Keratinocyte (primary cell): ENCODE results near the gene TTC38. TPM values are rescaled to one million over a fixed set of nuclear protein-coding genes. Genes with fewer than 3 reads are reported as not detected.

Experiments
- DNase-seq: peaks from one replicate; pipeline ENCODE4 v3.0.0-alpha.2; 2011; ENCODE audit warnings: low read depth, missing footprints, low spot score
- FAIRE-seq: peaks from 2 replicates; lab custom pipeline; 2011; peaks lifted over from hg19 to GRCh38; lab: Jason Lieb, UNC
- H2AFZ ChIP-seq: 2 replicates; pipeline ENCODE4 v1.6.0; 2012; ENCODE audit warnings: low read length, control low read depth, inconsistent platforms; ENCODE audit not compliant: control insufficient read depth
- H3K27ac ChIP-seq: 2 replicates; pipeline ENCODE4 v1.5.1; 2011; ENCODE audit warnings: low read length; ENCODE audit not compliant: control insufficient read depth, insufficient read depth
- H3K27me3 ChIP-seq: 3 replicates; pipeline ENCODE4 v1.6.0; 2011; ENCODE audit warnings: low read length; ENCODE audit not compliant: control insufficient read depth, insufficient read depth; ENCODE audit errors: extremely low read depth
- H3K36me3 ChIP-seq, 2 experiments: 2 replicates in 1 of 2; 3 replicates in 1 of 2; pipeline ENCODE4 v1.5.1; 2011; ENCODE audit warnings: low read length in 2 of 2, mild to moderate bottlenecking in 1 of 2; ENCODE audit not compliant: control insufficient read depth in 2 of 2, insufficient read depth in 2 of 2; ENCODE audit errors: extremely low read depth in 1 of 2
- H3K4me1 ChIP-seq: 3 replicates; pipeline ENCODE4 v1.5.1; 2011; ENCODE audit warnings: low read length; ENCODE audit not compliant: control insufficient read depth, insufficient read depth; ENCODE audit errors: extremely low read depth
- H3K4me2 ChIP-seq: 3 replicates; pipeline ENCODE4 v1.6.0; 2011; ENCODE audit warnings: low read depth, low read length; ENCODE audit not compliant: control insufficient read depth, insufficient read depth; ENCODE audit errors: extremely low read depth
- H3K4me3 ChIP-seq, 3 experiments: fragments of 200-600 bp in 1 of 3; sonication (generic) in 1 of 3; 2 replicates in 2 of 3; 3 replicates in 1 of 3; pipeline ENCODE4 v1.5.1; 2011 to 2016; ENCODE audit warnings: low read length in 3 of 3, mild to moderate bottlenecking in 3 of 3, control low read depth in 2 of 3, inconsistent platforms in 1 of 3, low read depth in 1 of 3, mixed read lengths in 1 of 3, mixed run types in 1 of 3, moderate library complexity in 1 of 3; ENCODE audit not compliant: control insufficient read depth in 2 of 3, insufficient read depth in 2 of 3; ENCODE audit errors: extremely low read depth in 1 of 3
- H3K79me2 ChIP-seq: 2 replicates; pipeline ENCODE4 v1.6.0; 2012; ENCODE audit warnings: low read length; ENCODE audit not compliant: control insufficient read depth, insufficient read depth
- H3K9ac ChIP-seq: 3 replicates; pipeline ENCODE4 v1.6.0; 2011; ENCODE audit warnings: low read length; ENCODE audit not compliant: control insufficient read depth, insufficient read depth; ENCODE audit errors: extremely low read depth
- H3K9me1 ChIP-seq: 3 replicates; pipeline ENCODE4 v1.6.0; 2011; ENCODE audit warnings: low read length; ENCODE audit not compliant: control insufficient read depth, insufficient read depth; ENCODE audit errors: extremely low read depth
- H3K9me3 ChIP-seq: 2 replicates; pipeline ENCODE4 v1.5.1; 2012; ENCODE audit warnings: low read depth, low read length; ENCODE audit not compliant: control insufficient read depth
- H4K20me1 ChIP-seq: 3 replicates; pipeline ENCODE4 v1.6.0; 2011; ENCODE audit warnings: low read length; ENCODE audit not compliant: control insufficient read depth, insufficient read depth; ENCODE audit errors: extremely low read depth
- CTCF ChIP-seq, 3 experiments: IDR thresholded peaks in 1 of 3; conservative IDR thresholded peaks in 1 of 3; optimal IDR thresholded peaks in 1 of 3; 2 replicates in 2 of 3; 3 replicates in 1 of 3; pipeline versions ENCODE3 to v1.5.1; 2011; ENCODE audit warnings: low read length in 3 of 3, mild to moderate bottlenecking in 3 of 3, moderate library complexity in 2 of 3, control low read depth in 1 of 3, inconsistent platforms in 1 of 3; ENCODE audit not compliant: insufficient read depth in 2 of 3; ENCODE audit errors: extremely low read depth in 1 of 3
- EZH2 ChIP-seq: IDR thresholded peaks from one replicate; pipeline ENCODE4 v1.6.1; 2012; ENCODE audit warnings: inconsistent platforms, mild to moderate bottlenecking, low read length, moderate library complexity
- dilution Hi-C: fragments of 300-500 bp; cut with MboI; formaldehyde crosslinking; loops from one replicate; pipeline ENCODE4 v1.7.0; 2020; ENCODE audit warnings: low sequenced_read_pairs; ENCODE audit not compliant: extremely low pct_ligation_motif_present
- polyA plus RNA-seq, 5 experiments: library from polyadenylated mRNA; depleted of rRNA in 3 of 5; stranded (reverse) in 3 of 5; stranded (forward) in 1 of 5; unstranded in 1 of 5; fragments of >200 nt; gene quantifications; 1 replicate in 1 of 5; 2 replicates in 3 of 5; 3 replicates in 1 of 5; pipeline versions ENCODE4 v1.2.1 to v1.2.3, GENCODE V29; 2011 to 2012; ENCODE audit warnings: missing spikeins in 2 of 5, low read depth in 1 of 5, low replicate concordance in 1 of 5

Gene TTC38
- polyA plus RNA-seq, 1 donor (not counting 4 experiments of a cell fraction or from before 2014, with no cell fraction given) = 11.4 TPM

GRCh38 chr22:46292173-46292572 is 24.4 kb downstream of the TTC38 start:
- TF ChIP-seq EZH2 = no peak
- TF ChIP-seq CTCF (optimal IDR thresholded peaks at IDR 0.05 in 1 of 3, IDR thresholded peaks at IDR 0.05 in 1 of 3, conservative IDR thresholded peaks at IDR 0.05 in 1 of 3; ENCODE audit: extremely low read depth in 1 of 3, insufficient read depth in 2 of 3, low read length in 3 of 3) = no peak
- Histone ChIP-seq H3K36me3 (peaks cover 3 to 9% of the 10 kb centered on the region in 2 experiments), H3K9me1 (no peaks in the 10 kb centered on the region), H3K27ac (no peak overlapping the region), H4K20me1 (no peaks in the 10 kb centered on the region), H3K4me2 (no peak overlapping the region), H3K27me3 (peaks cover 4% of the 10 kb centered on the region), H3K4me1 (peaks cover 13% of the 10 kb centered on the region), H3K9me3 (no peaks in the 10 kb centered on the region), H3K4me3 (no peak overlapping the region), H3K9ac (no peak overlapping the region), H3K79me2 (peaks cover 3% of the 10 kb centered on the region), H2AFZ (no peak overlapping the region)
- no peak for FAIRE-seq
- dilution Hi-C loops = no loop called here
- DNase-seq = no peak

GRCh38 chr22:46292732-46293131 is 24.9 kb downstream of the TTC38 start:
- no peak overlapping the region for H2AFZ ChIP-seq
- peaks cover 17% of the 10 kb centered on the region for H3K4me1 ChIP-seq
- no peaks in the 10 kb centered on the region for H3K9me3 ChIP-seq
- dilution Hi-C loops = no loop called here
- H3K9ac ChIP-seq = no peak overlapping the region
- H3K36me3 ChIP-seq = peaks cover 3 to 8% of the 10 kb centered on the region in 2 experiments
- no peak overlapping the region for H3K27ac ChIP-seq
- no peaks in the 10 kb centered on the region for H4K20me1 ChIP-seq
- DNase-seq (no peak), FAIRE-seq (no peak)
- peaks cover 8% of the 10 kb centered on the region for H3K79me2 ChIP-seq
- no peak overlapping the region for H3K4me3 ChIP-seq
- H3K27me3 ChIP-seq = peaks cover 4% of the 10 kb centered on the region
- no peak for TF ChIP-seq EZH2
- no peak for TF ChIP-seq CTCF (optimal IDR thresholded peaks at IDR 0.05 in 1 of 3, IDR thresholded peaks at IDR 0.05 in 1 of 3, conservative IDR thresholded peaks at IDR 0.05 in 1 of 3; ENCODE audit: extremely low read depth in 1 of 3, insufficient read depth in 2 of 3, low read length in 3 of 3)
- no peaks in the 10 kb centered on the region for H3K9me1 ChIP-seq
- no peak overlapping the region for H3K4me2 ChIP-seq
